ENCODE data around the gene PSMD8.

PSMD8 gene

GRCh38 chr19:38412491-38412890 lies 38.1 kb downstream of the PSMD8 start:
- H3F3A ChIP-seq (ENCODE audit: insufficient read depth, low read length): no peaks in the 10 kb centered on the region
- no peak overlapping the region for H2AFZ ChIP-seq (ENCODE audit: low read length)
- H4K20me1 ChIP-seq (ENCODE audit: insufficient read depth, low read length): no peaks in the 10 kb centered on the region
- no peak overlapping the region for H3K27ac ChIP-seq (ENCODE audit: low read depth, low read length, poor library complexity, severe bottlenecking)
- TF ChIP-seq EZH2 (IDR thresholded peaks at IDR 0.05; ENCODE audit: borderline replicate concordance, low read length): no peak
- TF ChIP-seq CTCF (IDR thresholded peaks at IDR 0.05; ENCODE audit: low read length): no peak
- H3K9ac ChIP-seq (ENCODE audit: low read length): no peak overlapping the region
- no peak overlapping the region for H3K4me3 ChIP-seq (ENCODE audit: low read depth, low read length, poor library complexity, severe bottlenecking)
- no peaks in the 10 kb centered on the region; the same call in 1 of the 2 replicates for H3K27me3 ChIP-seq (ENCODE audit: insufficient read depth, low read length)
- no peaks in the 10 kb centered on the region for H3K9me2 ChIP-seq (ENCODE audit: low read depth, low read length)
- no peaks in the 10 kb centered on the region for H3K79me2 ChIP-seq (ENCODE audit: insufficient read depth, low read length)
- H3K36me3 ChIP-seq (ENCODE audit: insufficient read depth, low read length): no peaks in the 10 kb centered on the region
- H3K9me3 ChIP-seq (ENCODE audit: low read length): no peaks in the 10 kb centered on the region
- no peak overlapping the region for H3K4me2 ChIP-seq (ENCODE audit: low read length)
- peaks cover 3% of the 10 kb centered on the region for H3K4me1 ChIP-seq (ENCODE audit: insufficient read depth, low read length, severe bottlenecking)

GRCh38 chr19:38412961-38413360 lies 38.6 kb downstream of the PSMD8 start:
- Histone ChIP-seq H3K9me2 (ENCODE audit: low read depth, low read length) (no peaks in the 10 kb centered on the region), H3K4me2 (ENCODE audit: low read length) (no peak overlapping the region), H3K4me1 (ENCODE audit: insufficient read depth, low read length, severe bottlenecking) (peaks cover 8% of the 10 kb centered on the region), H3K27me3 (ENCODE audit: insufficient read depth, low read length) (no peaks in the 10 kb centered on the region; the same call in 1 of the 2 replicates), H3K79me2 (ENCODE audit: insufficient read depth, low read length) (no peaks in the 10 kb centered on the region), H2AFZ (ENCODE audit: low read length) (no peak overlapping the region), H3K9me3 (ENCODE audit: low read length) (no peaks in the 10 kb centered on the region), H3K4me3 (ENCODE audit: low read depth, low read length, poor library complexity, severe bottlenecking) (no peak overlapping the region), H3K9ac (ENCODE audit: low read length) (no peak overlapping the region), H4K20me1 (ENCODE audit: insufficient read depth, low read length) (no peaks in the 10 kb centered on the region), H3K36me3 (ENCODE audit: insufficient read depth, low read length) (no peaks in the 10 kb centered on the region), H3F3A (ENCODE audit: insufficient read depth, low read length) (no peaks in the 10 kb centered on the region), H3K27ac (ENCODE audit: low read depth, low read length, poor library complexity, severe bottlenecking) (no peak overlapping the region)
- TF ChIP-seq EZH2 (IDR thresholded peaks at IDR 0.05; ENCODE audit: borderline replicate concordance, low read length): no peak
- no peak for TF ChIP-seq CTCF (IDR thresholded peaks at IDR 0.05; ENCODE audit: low read length)

GRCh38 chr19:38413416-38413815 lies 39.0 kb downstream of the PSMD8 start:
- Histone ChIP-seq H3K79me2 (ENCODE audit: insufficient read depth, low read length) (no peaks in the 10 kb centered on the region), H3K9me2 (ENCODE audit: low read depth, low read length) (no peaks in the 10 kb centered on the region), H3K4me3 (ENCODE audit: low read depth, low read length, poor library complexity, severe bottlenecking) (no peak overlapping the region), H3K27me3 (ENCODE audit: insufficient read depth, low read length) (no peaks in the 10 kb centered on the region; the same call in 1 of the 2 replicates), H3K4me1 (ENCODE audit: insufficient read depth, low read length, severe bottlenecking) (peaks cover 12% of the 10 kb centered on the region), H3K9me3 (ENCODE audit: low read length) (no peaks in the 10 kb centered on the region), H3K9ac (ENCODE audit: low read length) (no peak overlapping the region), H2AFZ (ENCODE audit: low read length) (no peak overlapping the region), H3K27ac (ENCODE audit: low read depth, low read length, poor library complexity, severe bottlenecking) (no peak overlapping the region), H3K4me2 (ENCODE audit: low read length) (no peak overlapping the region), H4K20me1 (ENCODE audit: insufficient read depth, low read length) (no peaks in the 10 kb centered on the region), H3F3A (ENCODE audit: insufficient read depth, low read length) (no peaks in the 10 kb centered on the region), H3K36me3 (ENCODE audit: insufficient read depth, low read length) (no peaks in the 10 kb centered on the region)
- no peak for TF ChIP-seq EZH2 (IDR thresholded peaks at IDR 0.05; ENCODE audit: borderline replicate concordance, low read length)
- TF ChIP-seq CTCF (IDR thresholded peaks at IDR 0.05; ENCODE audit: low read length): no peak

All from OCI-LY1 (cell line).